Stimulated activated CD8-positive, alpha-beta memory T cell treated with anti-CD3 and anti-CD28 coated beads, Interleukin-7, amount 100 ng/mL, for 24 hours (primary cell): Measurements from ENCODE around the gene ACD.

Experiments used
- DNase-seq: peaks from one replicate; pipeline ENCODE4 v3.0.0-alpha.2; 2020; ENCODE audit warnings: low read depth

ACD gene

DNA sequence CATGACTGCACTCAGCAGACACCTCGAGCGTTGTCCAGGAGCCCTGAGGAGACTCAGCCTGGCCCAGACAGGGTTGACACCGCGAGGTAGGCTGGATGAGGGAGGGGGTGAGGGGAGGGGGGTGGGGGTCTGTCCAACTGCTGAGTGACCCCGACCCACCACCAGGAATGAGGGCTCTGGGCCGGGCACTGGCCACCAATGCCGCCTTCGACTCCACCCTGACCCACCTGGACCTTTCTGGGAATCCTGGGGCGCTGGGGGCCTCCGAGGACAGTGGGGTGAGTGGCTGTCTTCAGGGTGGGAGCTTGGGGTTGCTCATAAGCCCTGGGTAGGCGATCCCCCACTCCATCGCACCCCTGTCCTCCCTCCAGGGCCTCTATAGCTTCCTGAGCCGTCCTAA, 12.4 kb downstream of the ACD start:
- no peak for DNase-seq

DNA sequence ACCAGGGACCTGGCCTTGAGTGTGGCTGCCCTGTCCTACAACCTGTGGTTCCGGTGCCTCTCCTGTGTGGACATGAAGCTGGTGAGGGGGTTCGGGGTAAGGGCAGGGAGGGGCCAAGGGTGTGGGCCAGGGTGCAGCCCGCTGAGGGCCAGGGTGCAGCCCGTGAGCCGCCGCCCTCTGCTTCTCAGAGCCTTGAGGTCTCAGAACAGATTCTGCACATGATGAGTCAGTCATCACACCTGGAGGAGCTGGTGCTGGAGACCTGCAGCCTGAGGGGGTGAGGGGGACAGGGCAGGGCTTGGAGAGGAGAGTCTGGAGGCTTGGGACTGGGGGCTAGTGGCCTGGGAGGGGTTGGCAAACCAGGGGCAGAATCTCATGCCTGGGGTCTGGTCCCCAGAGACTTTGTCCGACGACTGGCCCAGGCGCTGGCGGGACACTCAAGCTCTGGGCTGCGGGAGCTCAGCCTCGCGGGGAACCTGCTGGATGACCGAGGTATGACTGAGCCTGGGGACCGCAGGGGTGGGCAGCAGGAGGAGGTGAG, 12.9 kb downstream of the ACD start:
- no peak for DNase-seq

DNA sequence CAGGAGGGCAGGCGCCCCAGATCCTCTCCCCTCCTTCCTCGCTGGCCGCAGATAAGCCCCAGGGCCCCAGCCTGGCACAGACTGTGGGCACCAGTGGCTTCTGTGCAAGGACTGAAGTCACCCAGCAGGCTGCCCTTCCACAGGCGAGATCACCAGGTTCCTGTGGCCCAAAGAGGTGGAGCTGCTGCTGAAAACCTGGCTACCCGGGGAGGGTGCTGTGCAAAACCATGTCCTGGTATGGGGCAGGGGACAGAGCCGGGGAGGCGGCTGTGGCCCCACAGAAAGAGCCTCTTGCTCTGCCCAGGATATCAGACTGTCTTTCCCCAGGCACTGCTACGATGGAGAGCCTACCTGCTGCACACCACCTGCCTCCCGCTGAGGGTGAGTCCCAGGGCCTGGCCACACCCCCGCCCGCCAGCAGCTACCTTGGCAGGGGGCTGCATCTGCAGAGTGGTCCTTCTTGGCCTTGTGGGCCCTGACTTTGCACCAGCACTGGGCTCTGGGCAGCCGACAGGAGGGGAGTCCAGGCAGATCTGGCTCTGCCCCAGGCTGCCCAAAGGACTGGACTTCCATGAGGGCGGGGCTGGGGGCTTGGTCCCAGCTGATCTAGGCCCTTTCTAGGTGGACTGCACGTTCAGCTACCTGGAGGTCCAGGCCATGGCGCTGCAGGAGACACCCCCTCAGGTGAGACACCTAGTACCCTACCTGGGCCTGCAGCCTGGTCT, 14.5 kb downstream of the ACD start:
- DNase-seq: no peak

- DNase-seq: no peak
Observed at GRCh38 chr16:67644038-67644437, 16.0 kb downstream of the ACD start.

- no peak for DNase-seq
Observed at GRCh38 chr16:67641779-67642708, 18.0 kb downstream of the ACD start.

DNA sequence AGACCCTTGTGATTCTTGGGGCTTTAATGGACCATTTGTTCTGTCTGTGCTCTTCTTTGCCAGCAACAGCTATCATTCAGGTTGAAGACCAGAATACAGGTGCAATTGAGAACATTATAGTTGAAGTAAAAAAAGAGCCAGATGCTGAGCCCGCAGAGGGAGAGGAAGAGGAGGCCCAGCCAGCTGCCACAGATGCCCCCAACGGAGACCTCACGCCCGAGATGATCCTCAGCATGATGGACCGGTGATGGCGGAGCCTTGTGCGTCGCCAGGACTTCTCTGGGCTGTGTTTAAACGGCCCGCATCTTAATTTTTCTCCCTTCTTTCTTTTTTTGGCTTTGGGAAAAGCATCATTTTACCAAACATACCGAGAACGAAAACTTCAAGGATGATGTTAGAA, 22.4 kb downstream of the ACD start:
- DNase-seq: no peak

DNA sequence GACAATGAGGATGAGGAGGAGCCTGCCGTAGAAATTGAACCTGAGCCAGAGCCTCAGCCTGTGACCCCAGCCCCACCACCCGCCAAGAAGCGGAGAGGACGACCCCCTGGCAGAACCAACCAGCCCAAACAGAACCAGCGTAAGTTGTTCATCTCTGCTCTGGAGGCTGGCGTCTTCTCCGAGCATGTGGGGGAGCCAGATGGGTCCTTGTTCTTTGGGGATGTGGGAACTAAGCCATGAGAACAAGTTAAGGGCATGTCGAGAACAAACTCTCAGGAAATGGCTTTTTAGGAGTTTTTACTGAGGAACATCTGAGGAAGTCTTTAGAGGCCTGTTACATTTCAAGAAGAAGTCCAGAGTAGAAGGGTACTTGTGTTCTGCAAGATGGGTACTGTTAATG, 23.3 kb downstream of the ACD start:
- DNase-seq: no peak

GRCh38 chr16:67632415-67633172, 27.5 kb downstream of the ACD start:
- DNase-seq: no peak

- DNase-seq: no peak
Observed at GRCh38 chr16:67628216-67628615, 31.8 kb downstream of the ACD start.

GRCh38 chr16:67613808-67614207, 46.3 kb downstream of the ACD start:
- no peak for DNase-seq

- DNase-seq: no peak
Observed at GRCh38 chr16:67608364-67608763, 51.7 kb downstream of the ACD start.
